Esophagus squamous epithelium (tissue), 4 donors: Measurements from ENCODE around the gene COLGALT1.

Experiments used
- POLR2A ChIP-seq, 4 donors: fragments of 450-650 bp; IDR thresholded peaks; one replicate each; pipeline ENCODE4 v1.6.1; 2017; ENCODE audit warnings: antibody characterized with exemption in 4 of 4, mild to moderate bottlenecking in 4 of 4, moderate library complexity in 3 of 4
- TF ChIP-seq, protein P1 (sequence below), 6 experiments: fragments of 450-650 bp in 4 of 6; fragments of 200-600 bp in 2 of 6; sonication (generic) in 2 of 6; IDR thresholded peaks; one replicate each; pipeline ENCODE4 v1.5.1; 2016 to 2019; ENCODE audit warnings: antibody characterized with exemption in 6 of 6, mild to moderate bottlenecking in 4 of 6, moderate library complexity in 4 of 6

DNA sequence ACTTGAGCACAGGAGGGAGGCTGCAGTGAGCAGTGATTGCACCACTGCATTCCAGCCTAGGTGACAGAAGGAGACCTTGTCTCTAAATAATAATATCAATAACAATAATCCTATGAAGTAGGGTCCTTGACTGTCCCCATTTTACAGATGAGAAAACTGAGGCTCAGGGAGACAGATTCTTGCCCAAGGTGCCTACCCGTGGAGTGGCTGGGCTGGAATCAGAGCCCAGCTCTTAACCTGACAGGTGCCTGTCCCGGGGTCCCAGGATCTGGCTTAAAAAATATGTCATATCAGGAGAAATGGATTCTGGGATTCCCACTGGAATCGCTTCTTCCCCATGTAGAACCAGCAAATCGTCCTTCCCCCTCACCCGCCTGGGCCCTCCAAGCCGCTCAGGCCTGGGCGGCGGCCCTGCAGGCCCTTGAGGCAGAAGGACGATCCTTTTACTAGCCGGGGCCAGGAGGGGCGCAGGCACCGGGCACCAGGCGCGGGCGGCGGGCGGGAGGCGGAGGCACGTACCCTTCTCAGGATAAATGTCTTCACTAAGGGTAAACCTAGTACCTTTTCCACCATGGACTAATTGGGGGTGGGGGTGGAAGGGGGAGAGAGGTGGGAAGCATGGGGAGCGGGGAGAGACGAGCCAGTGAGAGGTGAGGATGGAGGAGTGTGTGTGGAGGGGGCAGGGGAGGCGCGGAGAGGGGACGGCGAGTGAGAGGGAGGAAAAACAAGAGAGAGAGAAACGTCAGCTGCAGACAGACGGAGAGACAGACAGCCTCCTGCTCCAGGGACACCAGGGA, 60.6 kb downstream of the COLGALT1 start:
- TF ChIP-seq, protein P1, sequence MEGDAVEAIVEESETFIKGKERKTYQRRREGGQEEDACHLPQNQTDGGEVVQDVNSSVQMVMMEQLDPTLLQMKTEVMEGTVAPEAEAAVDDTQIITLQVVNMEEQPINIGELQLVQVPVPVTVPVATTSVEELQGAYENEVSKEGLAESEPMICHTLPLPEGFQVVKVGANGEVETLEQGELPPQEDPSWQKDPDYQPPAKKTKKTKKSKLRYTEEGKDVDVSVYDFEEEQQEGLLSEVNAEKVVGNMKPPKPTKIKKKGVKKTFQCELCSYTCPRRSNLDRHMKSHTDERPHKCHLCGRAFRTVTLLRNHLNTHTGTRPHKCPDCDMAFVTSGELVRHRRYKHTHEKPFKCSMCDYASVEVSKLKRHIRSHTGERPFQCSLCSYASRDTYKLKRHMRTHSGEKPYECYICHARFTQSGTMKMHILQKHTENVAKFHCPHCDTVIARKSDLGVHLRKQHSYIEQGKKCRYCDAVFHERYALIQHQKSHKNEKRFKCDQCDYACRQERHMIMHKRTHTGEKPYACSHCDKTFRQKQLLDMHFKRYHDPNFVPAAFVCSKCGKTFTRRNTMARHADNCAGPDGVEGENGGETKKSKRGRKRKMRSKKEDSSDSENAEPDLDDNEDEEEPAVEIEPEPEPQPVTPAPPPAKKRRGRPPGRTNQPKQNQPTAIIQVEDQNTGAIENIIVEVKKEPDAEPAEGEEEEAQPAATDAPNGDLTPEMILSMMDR (IDR thresholded peaks at IDR 0.05): no peak
- no peak for TF ChIP-seq POLR2A (IDR thresholded peaks at IDR 0.05)
